Measurements from ENCODE around the gene CACNA2D3.
"Not testable (repeated sequence)": the region's sequence is repeated elsewhere in the genome, so short reads cannot be mapped to it uniquely, and the experiment has no call there.

CACNA2D3 gene

GRCh38 chr3:54962200-54962599 lies 839.8 kb downstream of the CACNA2D3 start:
- TF ChIP-seq POLR2A (IDR thresholded peaks at IDR 0.05; ENCODE audit: low read length) (no peak), GATA1 (IDR thresholded peaks at IDR 0.05; ENCODE audit: low read depth, low read length) (no peak)
- DNase-seq: no peak

- DNase-seq: no peak
- TF ChIP-seq GATA1 (IDR thresholded peaks at IDR 0.05; ENCODE audit: low read depth, low read length) (no peak), POLR2A (IDR thresholded peaks at IDR 0.05; ENCODE audit: low read length) (no peak)
These were observed 841.3 kb downstream of the CACNA2D3 start for GRCh38 chr3:54963641-54964040.

GRCh38 chr3:54964081-54964480 lies 841.7 kb downstream of the CACNA2D3 start:
- no peak for TF ChIP-seq POLR2A (IDR thresholded peaks at IDR 0.05; ENCODE audit: low read length)
- TF ChIP-seq GATA1 (IDR thresholded peaks at IDR 0.05; ENCODE audit: low read depth, low read length): no peak
- DNase-seq: no peak

GRCh38 chr3:54965746-54966145 lies 843.4 kb downstream of the CACNA2D3 start:
- DNase-seq: no peak
- TF ChIP-seq POLR2A (IDR thresholded peaks at IDR 0.05; ENCODE audit: low read length): no peak
- no peak for TF ChIP-seq GATA1 (IDR thresholded peaks at IDR 0.05; ENCODE audit: low read depth, low read length)

- no peak for TF ChIP-seq GATA1 (IDR thresholded peaks at IDR 0.05; ENCODE audit: low read depth, low read length)
- no peak for TF ChIP-seq POLR2A (IDR thresholded peaks at IDR 0.05; ENCODE audit: low read length)
- DNase-seq: no peak
These were observed 844.6 kb downstream of the CACNA2D3 start for GRCh38 chr3:54966979-54967378.

GRCh38 chr3:54967731-54968161 lies 845.4 kb downstream of the CACNA2D3 start:
- DNase-seq: no peak
- no peak for TF ChIP-seq GATA1 (IDR thresholded peaks at IDR 0.05; ENCODE audit: low read depth, low read length)
- no peak for TF ChIP-seq POLR2A (IDR thresholded peaks at IDR 0.05; ENCODE audit: low read length)

DNA sequence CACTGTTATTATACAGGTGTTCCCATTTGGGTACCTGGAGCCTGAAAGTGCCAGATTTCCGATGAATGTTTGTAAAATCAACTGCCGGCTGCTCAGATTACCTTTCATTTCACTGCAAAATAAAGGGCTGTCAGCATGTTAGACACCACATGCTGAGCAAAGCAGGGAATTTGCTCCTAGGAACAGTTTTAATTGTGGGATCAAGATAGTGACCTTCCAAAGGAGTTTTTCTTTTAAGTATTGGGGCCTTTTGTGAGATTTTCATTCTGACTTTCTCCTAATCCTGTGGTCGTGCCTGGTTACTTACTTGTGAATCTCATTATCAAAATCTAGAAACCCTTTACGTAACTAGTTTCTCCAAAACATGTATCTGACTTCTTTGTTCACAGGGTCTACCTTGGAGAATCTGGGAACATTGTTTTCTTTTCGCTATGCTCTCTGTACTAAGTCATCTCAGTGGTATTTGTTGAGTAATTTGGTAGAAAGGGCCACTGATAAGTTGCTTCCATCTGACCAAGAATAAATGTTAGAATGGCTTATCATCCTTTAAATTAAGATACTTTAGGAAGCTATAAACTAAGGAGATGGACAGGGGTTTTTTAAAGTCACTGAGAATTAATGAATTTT lies 846.3 kb downstream of the CACNA2D3 start:
- DNase-seq: no peak
- no peak for TF ChIP-seq GATA1 (IDR thresholded peaks at IDR 0.05; ENCODE audit: low read depth, low read length)
- TF ChIP-seq POLR2A (IDR thresholded peaks at IDR 0.05; ENCODE audit: low read length): no peak

- no peak for DNase-seq
- TF ChIP-seq GATA1 (IDR thresholded peaks at IDR 0.05; ENCODE audit: low read depth, low read length) (no peak), POLR2A (IDR thresholded peaks at IDR 0.05; ENCODE audit: low read length) (no peak)
These were observed 847.3 kb downstream of the CACNA2D3 start for GRCh38 chr3:54969652-54970051.

- TF ChIP-seq GATA1 (IDR thresholded peaks at IDR 0.05; ENCODE audit: low read depth, low read length) (no peak), POLR2A (IDR thresholded peaks at IDR 0.05; ENCODE audit: low read length) (no peak)
- DNase-seq: no peak
These were observed 848.5 kb downstream of the CACNA2D3 start for GRCh38 chr3:54970895-54971294.

GRCh38 chr3:54977439-54977838 lies 855.1 kb downstream of the CACNA2D3 start:
- no peak for DNase-seq
- TF ChIP-seq GATA1 (IDR thresholded peaks at IDR 0.05; ENCODE audit: low read depth, low read length) (no peak), POLR2A (IDR thresholded peaks at IDR 0.05; ENCODE audit: low read length) (no peak)

DNA sequence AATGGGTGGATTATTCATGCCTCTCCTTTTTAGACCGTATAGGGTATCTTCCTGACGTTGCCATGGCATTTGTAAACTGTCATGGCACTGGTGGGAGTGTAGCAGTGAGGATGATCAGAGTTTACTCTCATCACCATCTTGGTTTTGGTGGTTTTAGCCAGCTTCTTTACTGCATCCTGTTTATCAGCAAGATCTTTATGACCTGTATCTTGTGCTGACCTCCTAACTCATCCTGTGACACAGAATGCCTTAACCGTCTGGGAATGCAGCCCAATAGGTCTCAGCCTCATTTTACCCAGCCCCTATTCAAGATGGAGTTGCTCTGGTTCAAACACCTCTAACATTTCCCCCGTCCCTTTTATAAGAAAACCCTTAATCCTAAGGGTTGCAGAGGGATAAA lies 855.6 kb downstream of the CACNA2D3 start:
- not testable (repeated sequence) for DNase-seq

DNA sequence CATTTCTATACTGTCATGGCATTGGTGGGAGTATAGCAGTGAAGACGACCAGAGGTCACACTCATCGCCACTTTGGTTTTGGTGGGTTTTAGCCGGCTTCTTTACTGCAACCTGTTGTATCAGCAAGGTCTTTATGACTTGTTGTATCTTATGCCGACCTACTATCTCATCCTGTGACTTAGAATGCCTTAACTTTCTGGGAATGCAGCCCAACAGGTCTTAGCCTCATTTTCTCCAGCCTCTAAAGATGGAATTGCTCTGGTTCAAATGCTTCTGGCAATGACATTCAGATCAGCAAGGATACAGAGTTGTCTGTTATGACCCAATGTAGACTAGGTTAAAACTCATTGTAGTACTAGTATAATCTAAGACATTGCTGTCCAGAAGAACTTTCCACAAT lies 860.5 kb downstream of the CACNA2D3 start:
- DNase-seq: no peak
- TF ChIP-seq GATA1 (IDR thresholded peaks at IDR 0.05; ENCODE audit: low read depth, low read length): no peak
- no peak for TF ChIP-seq POLR2A (IDR thresholded peaks at IDR 0.05; ENCODE audit: low read length)

DNA sequence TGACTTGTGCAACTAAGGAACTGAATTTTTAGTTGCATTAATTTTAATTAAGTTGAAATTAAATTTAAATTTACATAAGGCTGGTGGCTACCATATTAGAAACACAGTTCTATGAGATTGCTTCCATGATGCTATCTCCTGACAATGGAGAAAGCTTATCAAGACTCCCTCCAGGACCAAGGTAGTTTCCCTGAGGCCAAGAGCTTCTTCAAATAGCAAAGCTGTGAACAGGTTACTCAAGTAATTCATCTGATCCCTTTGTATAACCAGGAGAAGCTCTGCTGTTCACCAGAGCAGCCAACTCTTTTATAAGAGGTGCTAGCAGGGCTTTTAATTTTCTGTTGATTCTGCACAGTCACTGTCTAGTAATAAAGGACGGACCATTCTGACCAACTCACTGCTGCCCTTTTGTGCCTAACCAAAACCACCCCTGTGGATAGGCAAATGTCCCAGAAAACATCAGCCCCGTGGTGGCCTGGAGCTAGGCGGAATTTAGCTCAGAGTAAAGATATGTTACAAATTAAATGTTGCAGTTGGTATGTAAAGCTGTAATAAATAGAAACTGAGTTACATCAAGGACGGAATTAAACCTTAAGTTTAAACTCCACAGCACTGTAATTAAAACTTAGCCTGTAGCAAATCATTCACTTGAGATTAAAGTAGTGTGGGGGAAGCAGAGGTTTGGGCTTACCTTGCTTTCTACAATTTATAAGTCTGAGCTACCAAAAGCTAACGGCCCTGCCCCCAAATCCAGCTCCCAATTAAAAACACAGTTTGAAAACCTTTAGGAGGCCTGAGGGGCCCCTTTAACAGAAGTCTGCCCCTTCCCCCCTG lies 861.1 kb downstream of the CACNA2D3 start:
- no peak for DNase-seq
- no peak for TF ChIP-seq POLR2A (IDR thresholded peaks at IDR 0.05; ENCODE audit: low read length)
- no peak for TF ChIP-seq GATA1 (IDR thresholded peaks at IDR 0.05; ENCODE audit: low read depth, low read length)

GRCh38 chr3:54985856-54986255 lies 863.5 kb downstream of the CACNA2D3 start:
- TF ChIP-seq GATA1 (IDR thresholded peaks at IDR 0.05; ENCODE audit: low read depth, low read length): no peak
- no peak for TF ChIP-seq POLR2A (IDR thresholded peaks at IDR 0.05; ENCODE audit: low read length)
- no peak for DNase-seq

GRCh38 chr3:54986294-54986693 lies 863.9 kb downstream of the CACNA2D3 start:
- TF ChIP-seq POLR2A (IDR thresholded peaks at IDR 0.05; ENCODE audit: low read length): no peak
- no peak for TF ChIP-seq GATA1 (IDR thresholded peaks at IDR 0.05; ENCODE audit: low read depth, low read length)
- DNase-seq: no peak
